HepG2 (cell line): ENCODE results near the gene LPXN. TPM values are rescaled to one million over a fixed set of nuclear protein-coding genes. Genes with fewer than 3 reads are reported as not detected.

Experiments used
- ATAC-seq: fragments of 200-7000 bp; cut with Tn5 transposase; 3 replicates; pipeline ENCODE4 v1.9.1; 2020; ENCODE audit warnings: mild to moderate bottlenecking, moderate library complexity
- BruUV-seq: library from RNA; stranded (reverse); fragments of 400-500 nt; replicated peaks from 2 replicates; lab custom pipeline; 2021; lab: Mats Ljungman, UMichigan
- CTCF ChIA-PET: fragments of 300-600 bp; formaldehyde crosslinking; extraction: SDS; loops from one replicate; lab custom pipeline; 2021; ENCODE audit warnings: low total read pairs, inconsistent platforms, low intra/inter-chr PET ratio; lab: Yijun Ruan, JAX
- POLR2A ChIA-PET: fragments of 350-600 bp; sonication (Branson Sonifier 250); formaldehyde crosslinking; loops from one replicate; lab custom pipeline; 2020; ENCODE audit warnings: antibody characterized with exemption, inconsistent platforms; lab: Yijun Ruan, JAX
- DNase-seq: peaks from one replicate; pipeline ENCODE4 v3.0.0-alpha.2; 2015; ENCODE audit warnings: low spot score
- FAIRE-seq: peaks from 3 replicates; lab custom pipeline; 2011; peaks lifted over from hg19 to GRCh38; lab: Jason Lieb, UNC
- H2AFZ ChIP-seq: one replicate; pipeline ENCODE4 v1.6.1; 2011; ENCODE audit warnings: low read length, inconsistent platforms
- H3K27ac ChIP-seq: fragments of 300-600 bp; 3 replicates; pipeline ENCODE4 v1.8.0; 2011; ENCODE audit warnings: mixed run types, mild to moderate bottlenecking, mixed read lengths, low read length, inconsistent platforms; ENCODE audit not compliant: insufficient read depth; ENCODE audit errors: extremely low read length
- H3K27me3 ChIP-seq, 2 experiments: fragments of 200-600 bp in 1 of 2; 2 replicates in 1 of 2; 3 replicates in 1 of 2; pipeline versions ENCODE4 v1.6.0 to v1.8.0; 2011; ENCODE audit warnings: low read length in 2 of 2, mild to moderate bottlenecking in 2 of 2, moderate library complexity in 2 of 2, inconsistent platforms in 1 of 2; ENCODE audit not compliant: insufficient read depth in 2 of 2, control insufficient read depth in 1 of 2
- H3K36me3 ChIP-seq, 2 experiments: fragments of 200-600 bp in 1 of 2; replicated peaks in 1 of 2; 2 replicates in 1 of 2; 3 replicates in 1 of 2; pipeline versions ENCODE4 v1.5.1 to v1.8.0; 2011; ENCODE audit warnings: low read length in 2 of 2, inconsistent platforms in 1 of 2; ENCODE audit not compliant: insufficient read depth in 2 of 2, control insufficient read depth in 1 of 2
- H3K4me1 ChIP-seq: 2 replicates; pipeline ENCODE4 v1.5.1; 2012; ENCODE audit warnings: low read length, inconsistent platforms; ENCODE audit not compliant: insufficient read depth
- H3K4me2 ChIP-seq: 2 replicates; pipeline ENCODE4 v1.6.0; 2011; ENCODE audit warnings: low read depth, low read length, inconsistent platforms
- H3K4me3 ChIP-seq, 3 experiments: fragments of 200-600 bp in 1 of 3; sonication (generic), shearing (Covaris generic) in 1 of 3; replicated peaks in 1 of 3; 2 replicates each; pipeline ENCODE4 v1.5.1; 2011 to 2016; ENCODE audit warnings: low read length in 3 of 3, inconsistent platforms in 2 of 3, low read depth in 2 of 3, mild to moderate bottlenecking in 2 of 3, control low read depth in 1 of 3, mixed read lengths in 1 of 3; ENCODE audit not compliant: insufficient read depth in 1 of 3
- H3K79me2 ChIP-seq: one replicate; pipeline ENCODE4 v1.6.1; 2011; ENCODE audit warnings: low read length, inconsistent platforms; ENCODE audit not compliant: insufficient read depth
- H3K9ac ChIP-seq: 2 replicates; pipeline ENCODE4 v1.6.0; 2011; ENCODE audit warnings: mild to moderate bottlenecking, low read depth, low read length, inconsistent platforms; ENCODE audit not compliant: insufficient read depth
- H3K9me3 ChIP-seq: 2 replicates; pipeline ENCODE4 v1.5.1; 2012; ENCODE audit warnings: mild to moderate bottlenecking, low read length
- H4K20me1 ChIP-seq: 2 replicates; pipeline ENCODE4 v1.6.0; 2011; ENCODE audit warnings: inconsistent platforms, mild to moderate bottlenecking, low read length, moderate library complexity; ENCODE audit not compliant: insufficient read depth
- AGO2 ChIP-seq: fragments of 200-400 bp; formaldehyde crosslinking; optimal IDR thresholded peaks from 2 replicates; pipeline ENCODE3; 2017; ENCODE audit warnings: mild to moderate bottlenecking, low read depth, low read length, moderate library complexity
- DR1 ChIP-seq: sonication (generic); formaldehyde crosslinking; IDR thresholded peaks from 2 replicates; pipeline ENCODE4 v1.8.0; 2021; ENCODE audit warnings: mild to moderate bottlenecking, missing genetic modification reagents, inconsistent platforms
- EHMT2 ChIP-seq: fragments of 200-600 bp; sonication (generic); IDR thresholded peaks from 2 replicates; pipeline ENCODE4 v1.7.0; 2017; ENCODE audit warnings: antibody characterized with exemption, low read depth, low read length, borderline replicate concordance
- ELK4 ChIP-seq: sonication (generic); formaldehyde crosslinking; IDR thresholded peaks from 2 replicates; pipeline ENCODE4 v1.9.0; 2021; ENCODE audit warnings: missing genetic modification reagents, borderline replicate concordance
- FOXK1 ChIP-seq: sonication (generic); formaldehyde crosslinking; IDR thresholded peaks from 2 replicates; pipeline ENCODE4 v1.4.0; 2020; ENCODE audit warnings: low read depth, missing genetic modification reagents, borderline replicate concordance
- GTF3A ChIP-seq: sonication (generic); formaldehyde crosslinking; conservative IDR thresholded peaks from 2 replicates; pipeline ENCODE4 v1.4.0; 2020; ENCODE audit warnings: mild to moderate bottlenecking, missing genetic modification reagents
- KMT2B ChIP-seq: IDR thresholded peaks from 2 replicates; pipeline ENCODE4 v1.6.1; 2016; ENCODE audit warnings: missing genetic modification reagents, missing compliant biosample characterization
- NKX3-1 ChIP-seq: sonication (generic); formaldehyde crosslinking; IDR thresholded peaks from 2 replicates; pipeline ENCODE4 v1.5.0; 2020; ENCODE audit warnings: missing genetic modification reagents
- NR2F6 ChIP-seq, 2 experiments: IDR thresholded peaks; 2 replicates each; pipeline ENCODE4 v1.6.1; 2016; ENCODE audit warnings: antibody characterized with exemption in 1 of 2, mild to moderate bottlenecking in 1 of 2
- RFXANK ChIP-seq: IDR thresholded peaks from 2 replicates; pipeline ENCODE4 v1.6.1; 2016
- SCMH1 ChIP-seq: sonication (generic); formaldehyde crosslinking; IDR thresholded peaks from 2 replicates; pipeline ENCODE4 v1.9.0; 2021; ENCODE audit warnings: missing genetic modification reagents, mild to moderate bottlenecking, borderline replicate concordance
- ZBTB21 ChIP-seq: sonication (generic); formaldehyde crosslinking; IDR thresholded peaks from 2 replicates; pipeline ENCODE4 v1.4.0; 2020; ENCODE audit warnings: missing genetic modification reagents
- ZBTB25 ChIP-seq: IDR thresholded peaks from 2 replicates; pipeline ENCODE4 v1.6.1; 2018; ENCODE audit warnings: missing genetic modification reagents
- ZNF160 ChIP-seq: sonication (generic); formaldehyde crosslinking; IDR thresholded peaks from 2 replicates; pipeline ENCODE4 v1.8.0; 2022; ENCODE audit warnings: mild to moderate bottlenecking, inconsistent platforms, missing genetic modification reagents
- ZNF574 ChIP-seq: sonication (generic); formaldehyde crosslinking; IDR thresholded peaks from 2 replicates; pipeline ENCODE4 v1.4.0; 2020; ENCODE audit warnings: missing genetic modification reagents
- ZNF878 ChIP-seq: sonication (generic); formaldehyde crosslinking; IDR thresholded peaks from 2 replicates; pipeline ENCODE4 v1.8.1; 2023; ENCODE audit warnings: mild to moderate bottlenecking, missing genetic modification reagents, moderate library complexity
- WGBS: methylation state at CpG from one replicate; pipeline ENCODE4 v1.1.6; 2017; ENCODE audit warnings: low lambda C conversion rate; 5-methylcytosine and 5-hydroxymethylcytosine counted together
- in situ Hi-C: cut with HindIII; loops from 2 replicates; pipeline ENCODE4 v1.10.0; 2017; ENCODE audit warnings: low pct_unique_long_range_greater_than_20kb; ENCODE audit not compliant: extremely low pct_ligation_motif_present
- intact Hi-C: fragments of 100-400 bp; cut with micrococcal nuclease; formaldehyde crosslinking; loops from one replicate; pipeline ENCODE4 v1.10.0; 2022; ENCODE audit not compliant: unreplicated experiment
- polyA plus RNA-seq, 8 experiments: library from polyadenylated mRNA; depleted of rRNA in 3 of 8; stranded (reverse) in 7 of 8; unstranded in 1 of 8; fragments of >200 nt; fragmentation: Illumina TruSeq in 4 of 8; extraction: Trizol in 4 of 8; gene quantifications; 2 replicates each; pipeline versions ENCODE4 v1.2.1 to v1.2.3, GENCODE V29; 2011 to 2016; ENCODE audit warnings: low read depth in 4 of 8, missing spikeins in 1 of 8, mixed read lengths in 1 of 8; ENCODE audit not compliant: insufficient read depth in 1 of 8
- total RNA-seq, 5 experiments: library from RNA; depleted of rRNA; stranded (reverse); fragments of >200 nt; fragmentation: Illumina TruSeq; extraction: Trizol; gene quantifications; 2 replicates each; pipeline ENCODE4 v1.2.3, GENCODE V29; 2016; ENCODE audit warnings: low read depth in 1 of 5
- TF ChIP-seq, protein P1 (sequence below): sonication (generic); formaldehyde crosslinking; IDR thresholded peaks from 2 replicates; pipeline ENCODE4 v1.4.0; 2020; ENCODE audit warnings: missing genetic modification reagents, borderline replicate concordance

Gene LPXN
- total and polyA plus RNA-seq, 2 of the 13 experiments (the other 11 are each of a cell fraction or from before 2014, with no cell fraction given) = 1.7 to 3.5 TPM

GRCh38 chr11:58578635-58579191, 3.1 kb upstream of the LPXN start, which contains the start of gene ZFP91:
TSS of gene ZFP91 (plus strand) at chr11:58579063. CDS start at chr11:58579282, 219 bp downstream.
- H4K20me1 ChIP-seq = peaks cover 26% of the 10 kb centered on the region
- H3K4me2 ChIP-seq = peak within 1 kb of the TSS; percentile 92
- no TSS peak for BruUV-seq
- DNase-seq (peak; percentile 97), FAIRE-seq (peak; percentile 67), ATAC-seq (peak; percentile 84)
- peaks cover 48% of the 10 kb centered on the region for H3K79me2 ChIP-seq
- H3K4me1 ChIP-seq = peaks cover 52% of the 10 kb centered on the region
- no peaks in the 10 kb centered on the region for H3K27me3 ChIP-seq
- ChIA-PET POLR2A (interaction anchor here (1.1 to 3.3 kb wide), 3 partner anchors 17 to 28 kb away, joined by 3 to 18 read pairs (median 9); no protein-coding TSS in a partner anchor), CTCF (no interaction called here)
- intact Hi-C loops = no loop called here
- H2AFZ ChIP-seq = peak within 1 kb of the TSS; percentile 59
- in situ Hi-C loops = no loop called here
- peak within 1 kb of the TSS; percentile 100 for H3K9ac ChIP-seq
- H3K36me3 ChIP-seq = no peaks in the 10 kb centered on the region
- peak within 1 kb of the TSS; percentile 99 for H3K27ac ChIP-seq
- peak within 1 kb of the TSS; percentile 82 to 98 (median 84) for H3K4me3 ChIP-seq
- H3K9me3 ChIP-seq = no peaks in the 10 kb centered on the region
- 1% methylated on average over 14 of the region's 51 CpGs for WGBS
- no peak for TF ChIP-seq KMT2B (CRISPR knock-in tag)
- TF ChIP-seq, protein P1, sequence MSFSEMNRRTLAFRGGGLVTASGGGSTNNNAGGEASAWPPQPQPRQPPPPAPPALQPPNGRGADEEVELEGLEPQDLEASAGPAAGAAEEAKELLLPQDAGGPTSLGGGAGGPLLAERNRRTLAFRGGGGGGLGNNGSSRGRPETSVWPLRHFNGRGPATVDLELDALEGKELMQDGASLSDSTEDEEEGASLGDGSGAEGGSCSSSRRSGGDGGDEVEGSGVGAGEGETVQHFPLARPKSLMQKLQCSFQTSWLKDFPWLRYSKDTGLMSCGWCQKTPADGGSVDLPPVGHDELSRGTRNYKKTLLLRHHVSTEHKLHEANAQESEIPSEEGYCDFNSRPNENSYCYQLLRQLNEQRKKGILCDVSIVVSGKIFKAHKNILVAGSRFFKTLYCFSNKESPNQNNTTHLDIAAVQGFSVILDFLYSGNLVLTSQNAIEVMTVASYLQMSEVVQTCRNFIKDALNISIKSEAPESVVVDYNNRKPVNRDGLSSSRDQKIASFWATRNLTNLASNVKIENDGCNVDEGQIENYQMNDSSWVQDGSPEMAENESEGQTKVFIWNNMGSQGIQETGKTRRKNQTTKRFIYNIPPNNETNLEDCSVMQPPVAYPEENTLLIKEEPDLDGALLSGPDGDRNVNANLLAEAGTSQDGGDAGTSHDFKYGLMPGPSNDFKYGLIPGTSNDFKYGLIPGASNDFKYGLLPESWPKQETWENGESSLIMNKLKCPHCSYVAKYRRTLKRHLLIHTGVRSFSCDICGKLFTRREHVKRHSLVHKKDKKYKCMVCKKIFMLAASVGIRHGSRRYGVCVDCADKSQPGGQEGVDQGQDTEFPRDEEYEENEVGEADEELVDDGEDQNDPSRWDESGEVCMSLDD (CRISPR knock-in tag) = no peak
- TF ChIP-seq ZBTB25 (CRISPR knock-in tag) = no peak
- no peak for TF ChIP-seq RFXANK (CRISPR knock-in tag)
- TF ChIP-seq ZNF160 (CRISPR knock-in tag) = no peak
- TF ChIP-seq GTF3A (CRISPR knock-in tag) = no peak
- TF ChIP-seq SCMH1 = no peak
- TF ChIP-seq NKX3-1 (CRISPR knock-in tag) = no peak
- TF ChIP-seq ELK4 (CRISPR knock-in tag) = no peak
- peak; percentile 58; the same call in 1 of the 2 replicates for TF ChIP-seq DR1 (CRISPR knock-in tag)
- TF ChIP-seq FOXK1 (CRISPR knock-in tag) = no peak
- 0 out of 2 replicates have a peak, but pooled peaks have one; percentile 18 for TF ChIP-seq ZNF878 (CRISPR knock-in tag)
- no peak for TF ChIP-seq EHMT2
- TF ChIP-seq AGO2 = peak; percentile 45
- no peak for TF ChIP-seq ZNF574 (CRISPR knock-in tag)
- no peak for TF ChIP-seq ZBTB21 (CRISPR knock-in tag)
- peak; percentile 52; the same call in 1 of the 2 replicates for TF ChIP-seq NR2F6 (IDR thresholded peaks at IDR 0.05)
- peak; percentile 52; the same call in 1 of the 2 replicates for TF ChIP-seq NR2F6 (CRISPR knock-in tag; IDR thresholded peaks at IDR 0.05)
